H1 (cell line): ENCODE results near the gene ZC3H11A. TPM values are rescaled to one million over a fixed set of nuclear protein-coding genes. Genes with fewer than 3 reads are reported as not detected.

Experiments
- CREB1 ChIP-seq: IDR thresholded peaks from 2 replicates; pipeline ENCODE4 v1.6.1; 2012; ENCODE audit warnings: inconsistent platforms
- KDM4A ChIP-seq: IDR thresholded peaks from one replicate; pipeline ENCODE4 v1.7.1; 2012; ENCODE audit warnings: low read depth, mild to moderate bottlenecking, moderate library complexity, low read length, inconsistent platforms; ENCODE audit not compliant: severe bottlenecking
- NANOG ChIP-seq: IDR thresholded peaks from 2 replicates; pipeline ENCODE4 v1.6.1; 2011; ENCODE audit warnings: low read length, low read depth, mild to moderate bottlenecking, inconsistent platforms; ENCODE audit not compliant: insufficient read depth, poor library complexity, severe bottlenecking
- SP2 ChIP-seq: IDR thresholded peaks from 2 replicates; pipeline ENCODE4 v1.6.1; 2012; ENCODE audit warnings: mild to moderate bottlenecking, low read length, inconsistent platforms
- SP4 ChIP-seq: IDR thresholded peaks from 2 replicates; pipeline ENCODE4 v1.6.1; 2012; ENCODE audit warnings: low read length, inconsistent platforms
- polyA plus RNA-seq, 7 experiments: library from polyadenylated mRNA; depleted of rRNA in 3 of 7; stranded (reverse) in 5 of 7; unstranded in 2 of 7; fragments of >200 nt in 5 of 7; fragments of 200-250 nt in 2 of 7; gene quantifications; 1 replicate in 5 of 7; 2 replicates in 1 of 7; 4 replicates in 1 of 7; pipeline versions ENCODE4 v1.2.1 to v1.2.3, GENCODE V29; 2011 to 2013; ENCODE audit warnings: missing spikeins in 2 of 7, mixed read lengths in 2 of 7
- total RNA-seq: library from RNA; stranded (reverse); fragmentation: NEBNext Ultra II Directional; extraction: Animal tissue kit (Norgen Biotek cat#: 25700); gene quantifications from 2 replicates; pipeline ENCODE4 v1.2.1, GENCODE V29; 2021
- TF ChIP-seq, protein P1 (sequence below): IDR thresholded peaks from 2 replicates; pipeline ENCODE4 v1.6.1; 2012; ENCODE audit warnings: low read length, inconsistent platforms
- TF ChIP-seq, protein P2 (sequence below): IDR thresholded peaks from 2 replicates; pipeline ENCODE4 v1.6.1; 2011; ENCODE audit warnings: low read depth, mild to moderate bottlenecking, low read length; ENCODE audit not compliant: insufficient read depth

The ZC3H11A gene
- total and polyA plus RNA-seq, 2 of the 8 experiments (the other 6 are each of a cell fraction or from before 2014, with no cell fraction given), result 37.2 to 105 TPM

DNA sequence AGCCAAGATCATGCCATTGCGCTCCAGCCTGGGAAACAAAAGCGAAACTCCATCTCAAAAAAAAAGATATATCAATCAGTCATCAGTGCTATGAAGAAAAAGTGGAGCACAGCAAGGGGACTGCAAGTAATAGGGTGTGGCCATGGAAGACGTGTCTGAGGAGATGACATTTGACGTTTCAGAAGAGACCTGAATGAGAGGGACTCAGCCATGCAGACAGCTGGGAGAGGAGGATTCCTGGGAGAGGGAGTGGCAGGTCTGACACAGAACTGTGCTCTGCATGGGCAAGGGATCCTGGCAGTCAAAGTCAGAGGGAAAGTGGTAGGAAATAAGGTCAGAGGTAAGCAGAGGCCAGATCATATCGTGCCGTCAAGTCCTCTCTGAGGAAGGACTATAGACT is 27.2 kb upstream of the ZC3H11A start (continued):
- no peak for TF ChIP-seq SP2
- TF ChIP-seq, protein P1, sequence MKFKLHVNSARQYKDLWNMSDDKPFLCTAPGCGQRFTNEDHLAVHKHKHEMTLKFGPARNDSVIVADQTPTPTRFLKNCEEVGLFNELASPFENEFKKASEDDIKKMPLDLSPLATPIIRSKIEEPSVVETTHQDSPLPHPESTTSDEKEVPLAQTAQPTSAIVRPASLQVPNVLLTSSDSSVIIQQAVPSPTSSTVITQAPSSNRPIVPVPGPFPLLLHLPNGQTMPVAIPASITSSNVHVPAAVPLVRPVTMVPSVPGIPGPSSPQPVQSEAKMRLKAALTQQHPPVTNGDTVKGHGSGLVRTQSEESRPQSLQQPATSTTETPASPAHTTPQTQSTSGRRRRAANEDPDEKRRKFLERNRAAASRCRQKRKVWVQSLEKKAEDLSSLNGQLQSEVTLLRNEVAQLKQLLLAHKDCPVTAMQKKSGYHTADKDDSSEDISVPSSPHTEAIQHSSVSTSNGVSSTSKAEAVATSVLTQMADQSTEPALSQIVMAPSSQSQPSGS, result no peak
- TF ChIP-seq SP4, result no peak
- TF ChIP-seq, protein P2, sequence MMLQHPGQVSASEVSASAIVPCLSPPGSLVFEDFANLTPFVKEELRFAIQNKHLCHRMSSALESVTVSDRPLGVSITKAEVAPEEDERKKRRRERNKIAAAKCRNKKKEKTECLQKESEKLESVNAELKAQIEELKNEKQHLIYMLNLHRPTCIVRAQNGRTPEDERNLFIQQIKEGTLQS, result no peak
- TF ChIP-seq NANOG, result no peak
- no peak for TF ChIP-seq CREB1
- TF ChIP-seq KDM4A, result no peak
